CD4-positive, alpha-beta T cell (primary cell): Measurements from ENCODE around the gene MSI2. TPM values are rescaled to one million over a fixed set of nuclear protein-coding genes. Genes with fewer than 3 reads are reported as not detected.

ENCODE experiments used
- ATAC-seq: fragments of 200-7000 bp; cut with Tn5 transposase; one replicate; pipeline ENCODE4 v1.10.0; 2022; ENCODE audit warnings: mild to moderate bottlenecking; ENCODE audit not compliant: poor library complexity
- CTCF ChIA-PET: fragments of 350-600 bp; sonication (Branson Sonifier 250); formaldehyde crosslinking; loops from one replicate; lab custom pipeline; 2021; ENCODE audit warnings: antibody characterized with exemption, inconsistent platforms; lab: Charles Lee
- POLR2A ChIA-PET: fragments of 350-600 bp; sonication (Branson Sonifier 250); formaldehyde crosslinking; loops from one replicate; lab custom pipeline; 2021; ENCODE audit warnings: antibody characterized with exemption, inconsistent platforms; lab: Charles Lee
- DNase-seq, 14 experiments: peaks; one replicate each; pipeline ENCODE4 v3.0.0-alpha.2; 2013 to 2020; ENCODE audit warnings: mixed read lengths in 2 of 14
- H3K27ac ChIP-seq, 2 donors: one replicate each; pipeline versions ENCODE4 v1.5.1 to v1.7.0; 2013; ENCODE audit warnings: low read length in 2 of 2, low read depth in 1 of 2, mild to moderate bottlenecking in 1 of 2
- H3K27me3 ChIP-seq, 2 experiments: 1 replicate in 1 of 2; 2 replicates in 1 of 2; pipeline versions ENCODE4 v1.6.1 to v1.7.0; 2013; ENCODE audit warnings: low read length in 2 of 2, control low read depth in 1 of 2, mild to moderate bottlenecking in 1 of 2, moderate library complexity in 1 of 2; ENCODE audit not compliant: insufficient read depth in 2 of 2, control insufficient read depth in 1 of 2
- H3K36me3 ChIP-seq: one replicate; pipeline ENCODE4 v1.6.1; 2013; ENCODE audit warnings: low read length, control low read depth; ENCODE audit not compliant: insufficient read depth
- H3K4me1 ChIP-seq: one replicate; pipeline ENCODE4 v1.6.1; 2013; ENCODE audit warnings: low read length, control low read depth; ENCODE audit not compliant: insufficient read depth
- H3K4me3 ChIP-seq: one replicate; pipeline ENCODE4 v1.5.1; 2013; ENCODE audit warnings: mild to moderate bottlenecking, low read length, moderate library complexity
- H3K9me3 ChIP-seq, 2 experiments: 1 replicate in 1 of 2; 2 replicates in 1 of 2; pipeline versions ENCODE4 v1.6.1 to v1.7.0; 2013; ENCODE audit warnings: low read length in 2 of 2, mild to moderate bottlenecking in 2 of 2, control low read depth in 1 of 2, moderate library complexity in 1 of 2; ENCODE audit not compliant: control insufficient read depth in 1 of 2, insufficient read depth in 1 of 2
- H3K27ac Mint-ChIP-seq: one replicate; pipeline ENCODE4 v1.8.0; 2020; ENCODE audit warnings: mixed read lengths
- H3K27me3 Mint-ChIP-seq: one replicate; pipeline ENCODE4 v1.8.0; 2021; ENCODE audit warnings: mixed read lengths
- H3K36me3 Mint-ChIP-seq: one replicate; pipeline ENCODE4 v1.8.0; 2021; ENCODE audit warnings: low read depth, mixed read lengths
- H3K4me1 Mint-ChIP-seq: one replicate; pipeline ENCODE4 v1.8.0; 2021; ENCODE audit warnings: low read depth, mixed read lengths
- H3K4me3 Mint-ChIP-seq: one replicate; pipeline ENCODE4 v1.8.0; 2020; ENCODE audit warnings: mild to moderate bottlenecking, mixed read lengths
- H3K9me3 Mint-ChIP-seq: one replicate; pipeline ENCODE4 v1.8.0; 2020; ENCODE audit warnings: mixed read lengths
- intact Hi-C, 2 experiments: fragments of 100-400 bp; cut with DNase I in 1 of 2; cut with micrococcal nuclease in 1 of 2; formaldehyde crosslinking; loops; one replicate each; pipeline versions ENCODE4 v1.15.1 to v1.9.0; 2023 to 2025; cut with DNase I, micrococcal nuclease
- total RNA-seq, 174 experiments: library from RNA in 2 of 174; stranded (reverse) in 2 of 174; gene quantifications; one replicate each; pipeline ENCODE4 v1.2.3 and lab custom pipeline; 2021 to 2026
- TF ChIP-seq, protein P1 (sequence below): fragments of 200-600 bp; IDR thresholded peaks from one replicate; pipeline ENCODE4 v1.8.0; 2022; ENCODE audit warnings: antibody characterized with exemption, mild to moderate bottlenecking

MSI2 gene
- total RNA-seq, 2 experiments from 2014 or later: 129 to 132 TPM

DNA sequence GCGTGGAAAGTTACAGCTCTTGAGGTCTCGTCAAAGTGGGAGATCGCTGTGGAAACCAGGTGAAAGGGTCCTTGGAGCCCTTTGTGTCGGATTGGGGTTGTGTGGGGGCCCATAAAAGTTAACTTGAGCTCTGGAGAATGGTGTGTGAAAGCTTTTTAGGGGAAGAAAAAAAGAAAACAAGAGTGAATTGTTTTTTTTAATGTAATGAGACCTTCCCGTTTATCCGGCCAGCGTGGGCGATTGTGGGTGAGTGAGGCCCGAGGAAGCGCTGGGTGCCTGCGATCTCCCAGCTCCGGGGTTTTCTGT lies 150.6 kb downstream of the MSI2 start:
- intact Hi-C loops: no loop called here
- Histone ChIP-seq H3K27ac (no peak overlapping the region), H3K4me1 (peaks cover 22% of the 10 kb centered on the region), H3K27me3 (no peaks in the 10 kb centered on the region), H3K4me3 (no peak overlapping the region), H3K9me3 (no peaks in the 10 kb centered on the region), H3K36me3 (peaks cover 16% of the 10 kb centered on the region)
- POLR2A ChIA-PET: interaction anchor here (2.4 kb wide), 1 partner anchor 164 kb away, joined by 6 read pairs; no protein-coding TSS in a partner anchor
- CTCF ChIA-PET: no interaction called here
- peaks cover 35% of the 10 kb centered on the region for H3K36me3 Mint-ChIP-seq
- TF ChIP-seq, protein P1, sequence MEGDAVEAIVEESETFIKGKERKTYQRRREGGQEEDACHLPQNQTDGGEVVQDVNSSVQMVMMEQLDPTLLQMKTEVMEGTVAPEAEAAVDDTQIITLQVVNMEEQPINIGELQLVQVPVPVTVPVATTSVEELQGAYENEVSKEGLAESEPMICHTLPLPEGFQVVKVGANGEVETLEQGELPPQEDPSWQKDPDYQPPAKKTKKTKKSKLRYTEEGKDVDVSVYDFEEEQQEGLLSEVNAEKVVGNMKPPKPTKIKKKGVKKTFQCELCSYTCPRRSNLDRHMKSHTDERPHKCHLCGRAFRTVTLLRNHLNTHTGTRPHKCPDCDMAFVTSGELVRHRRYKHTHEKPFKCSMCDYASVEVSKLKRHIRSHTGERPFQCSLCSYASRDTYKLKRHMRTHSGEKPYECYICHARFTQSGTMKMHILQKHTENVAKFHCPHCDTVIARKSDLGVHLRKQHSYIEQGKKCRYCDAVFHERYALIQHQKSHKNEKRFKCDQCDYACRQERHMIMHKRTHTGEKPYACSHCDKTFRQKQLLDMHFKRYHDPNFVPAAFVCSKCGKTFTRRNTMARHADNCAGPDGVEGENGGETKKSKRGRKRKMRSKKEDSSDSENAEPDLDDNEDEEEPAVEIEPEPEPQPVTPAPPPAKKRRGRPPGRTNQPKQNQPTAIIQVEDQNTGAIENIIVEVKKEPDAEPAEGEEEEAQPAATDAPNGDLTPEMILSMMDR: no peak
- peak overlapping the region; percentile 41 for H3K27ac Mint-ChIP-seq
- DNase-seq (no peak), ATAC-seq (no peak)
- H3K9me3 Mint-ChIP-seq: no peaks in the 10 kb centered on the region
- H3K27me3 Mint-ChIP-seq: no peaks in the 10 kb centered on the region
- peak overlapping the region; percentile 30 for H3K4me3 Mint-ChIP-seq
- H3K4me1 Mint-ChIP-seq: peaks cover 62% of the 10 kb centered on the region

DNA sequence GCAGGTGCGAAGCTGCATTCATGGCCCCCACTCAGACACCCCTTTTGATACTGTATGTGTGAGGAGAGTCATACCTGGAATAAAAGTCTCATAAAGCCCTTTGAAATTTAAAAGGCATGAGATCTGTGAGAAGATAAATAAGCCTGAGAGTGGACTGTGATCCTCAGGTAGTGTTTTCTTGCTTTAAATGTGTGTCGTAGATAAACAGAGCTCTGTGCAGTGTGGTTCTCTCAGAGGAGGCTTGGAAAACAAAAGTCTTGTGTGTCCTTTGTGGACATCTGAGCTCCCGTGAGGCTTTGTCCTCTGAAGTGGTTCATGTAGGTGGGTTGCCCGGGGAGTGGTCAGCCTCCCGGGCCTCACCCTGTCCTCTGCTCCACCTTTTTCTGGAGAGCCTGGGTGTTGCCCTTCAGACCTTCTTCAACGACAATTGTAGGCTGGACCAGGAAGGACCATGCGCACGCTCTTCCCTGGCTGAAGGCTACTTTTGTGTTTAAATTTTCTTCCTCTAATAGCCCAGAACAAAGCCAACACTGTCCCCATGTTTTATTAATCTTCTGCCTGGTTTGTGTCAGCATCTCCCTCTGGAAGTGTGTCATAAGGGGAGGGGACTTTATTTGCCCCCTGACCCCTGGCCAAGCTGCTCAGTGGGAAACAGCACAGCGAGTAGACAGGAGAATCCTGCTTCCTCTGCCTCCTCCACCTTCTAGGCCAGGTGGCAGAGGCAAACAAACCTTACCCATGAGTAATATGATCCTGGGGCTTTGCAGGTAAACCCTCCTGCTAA lies 151.2 kb downstream of the MSI2 start:
- H3K4me3 ChIP-seq: no peak overlapping the region
- H3K27me3 Mint-ChIP-seq: no peaks in the 10 kb centered on the region
- no peaks in the 10 kb centered on the region for H3K9me3 Mint-ChIP-seq
- ChIA-PET POLR2A (interaction anchor here (2.4 kb wide), 1 partner anchor 164 kb away, joined by 6 read pairs; no protein-coding TSS in a partner anchor), CTCF (no interaction called here)
- H3K9me3 ChIP-seq: no peaks in the 10 kb centered on the region
- intact Hi-C loops: no loop called here
- H3K4me1 Mint-ChIP-seq: peaks cover 62% of the 10 kb centered on the region
- no peaks in the 10 kb centered on the region for H3K27me3 ChIP-seq
- DNase-seq: no peak
- peaks cover 30% of the 10 kb centered on the region for H3K36me3 Mint-ChIP-seq
- peaks cover 10% of the 10 kb centered on the region for H3K36me3 ChIP-seq
- peaks cover 22% of the 10 kb centered on the region for H3K4me1 ChIP-seq
- TF ChIP-seq, protein P1: no peak
- no peak overlapping the region for H3K27ac ChIP-seq
- peak overlapping the region; percentile 39 for H3K4me3 Mint-ChIP-seq
- no peak for ATAC-seq
- peak overlapping the region; percentile 41 for H3K27ac Mint-ChIP-seq

DNA sequence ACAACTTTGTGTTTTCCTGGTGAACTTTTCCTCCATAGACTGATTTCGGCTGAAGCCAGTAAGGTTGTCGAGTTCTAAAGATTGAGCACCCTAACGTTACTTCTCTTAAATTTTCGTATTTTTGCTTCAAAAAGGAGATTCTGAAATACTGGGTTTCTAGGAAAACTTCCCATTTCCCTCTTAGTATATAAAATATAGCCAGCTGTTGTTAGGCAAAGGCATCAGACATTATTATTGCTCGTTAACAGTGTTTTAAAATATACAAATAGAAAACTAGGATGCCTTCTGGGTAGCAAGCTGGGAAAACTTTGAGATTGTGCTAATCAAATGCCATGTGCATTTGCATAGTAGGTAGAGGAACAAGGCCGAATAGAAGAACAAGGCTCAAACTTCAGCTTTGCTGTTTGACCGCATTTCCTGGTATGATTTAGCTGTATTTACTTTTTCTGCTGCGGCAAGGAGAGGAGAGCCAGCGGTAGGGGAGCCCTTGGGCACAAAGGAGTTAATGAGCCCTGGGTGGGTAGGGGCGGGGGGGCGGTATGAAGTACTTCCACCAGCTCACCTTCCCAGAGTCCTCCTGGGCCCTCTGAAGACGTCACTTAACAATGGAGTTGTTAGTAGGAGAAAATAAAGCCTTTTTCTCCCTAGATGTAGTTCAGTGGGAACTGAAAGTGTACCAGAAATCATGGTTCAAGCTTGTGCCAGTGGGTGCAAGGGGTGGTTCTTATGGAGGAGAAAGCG lies 151.9 kb downstream of the MSI2 start:
- Histone ChIP-seq H3K4me3 (no peak overlapping the region), H3K27ac (no peak overlapping the region), H3K27me3 (no peaks in the 10 kb centered on the region), H3K36me3 (peaks cover 3% of the 10 kb centered on the region), H3K9me3 (no peaks in the 10 kb centered on the region), H3K4me1 (peaks cover 22% of the 10 kb centered on the region)
- POLR2A ChIA-PET: interaction anchor here (1.0 kb wide), 1 partner anchor 9 kb away, joined by 3 read pairs; no protein-coding TSS in a partner anchor
- TF ChIP-seq, protein P1: no peak
- no peaks in the 10 kb centered on the region for H3K9me3 Mint-ChIP-seq
- H3K27ac Mint-ChIP-seq: peak overlapping the region; percentile 55
- DNase-seq (peak in 9 of 14 experiments; percentile 6 to 40 (median 15)), ATAC-seq (peak; percentile 77)
- H3K4me1 Mint-ChIP-seq: peaks cover 61% of the 10 kb centered on the region
- CTCF ChIA-PET: interaction anchor here (1.1 kb wide), 2 partner anchors 9 to 165 kb away, joined by 3 read pairs; no protein-coding TSS in a partner anchor
- H3K27me3 Mint-ChIP-seq: no peaks in the 10 kb centered on the region
- intact Hi-C loops: no loop called here
- peaks cover 22% of the 10 kb centered on the region for H3K36me3 Mint-ChIP-seq
- peak overlapping the region; percentile 39 for H3K4me3 Mint-ChIP-seq
